ENCODE data around the gene CLSTN2. TPM values are rescaled to one million over a fixed set of nuclear protein-coding genes. Genes with fewer than 3 reads are reported as not detected.

CLSTN2 gene
- total and polyA plus RNA-seq, 2 of the 4 experiments (the other 2 are of a cell fraction), result under 0.01 to 0.07 TPM

DNA sequence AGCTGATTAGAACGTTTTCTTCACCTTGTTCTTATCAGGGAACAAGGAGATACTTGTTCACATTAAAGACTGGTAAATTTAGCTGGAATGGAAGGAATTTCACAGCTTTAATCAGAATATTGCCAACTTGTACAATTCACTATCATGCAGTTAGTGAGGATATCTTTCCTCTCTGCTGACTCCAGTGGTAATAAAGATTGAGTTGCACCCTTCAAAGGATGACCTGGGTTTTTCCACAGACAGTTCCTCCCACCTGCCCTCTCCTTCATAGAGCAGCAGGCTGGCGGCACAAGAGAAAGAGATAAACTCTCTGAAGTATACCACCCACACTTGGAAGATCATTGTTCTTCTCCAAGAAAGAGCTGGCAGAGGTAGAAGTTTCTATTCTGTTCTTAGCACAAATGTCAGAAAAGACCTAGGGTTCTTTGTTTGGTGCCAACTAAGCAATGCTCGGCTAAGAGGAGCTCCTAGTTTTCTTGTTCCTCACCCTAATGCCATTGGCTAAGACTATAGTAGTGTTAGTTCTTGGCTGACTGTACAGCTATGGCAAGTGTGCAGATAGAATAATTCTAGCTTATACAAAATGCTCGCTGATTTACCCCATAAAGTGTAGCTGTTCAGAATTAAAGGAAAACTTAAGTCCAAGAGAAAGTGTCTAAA is 169.1 kb downstream of the CLSTN2 start:
- no peak overlapping the region for H4K5ac ChIP-seq (ENCODE audit: low read depth, low read length)
- H3K4me1 ChIP-seq (ENCODE audit: control insufficient read depth, insufficient read depth, low read length), result no peaks in the 10 kb centered on the region
- no peak overlapping the region for H3K18ac ChIP-seq (ENCODE audit: low read depth, low read length)
- no peak overlapping the region for H3K4me3 ChIP-seq (ENCODE audit: insufficient read depth, low read depth, low read length)
- dilution Hi-C loops (cut with HindIII; ENCODE audit: low sequenced_read_pairs, unreplicated experiment) (no loop called here), intact Hi-C loops (cut with micrococcal nuclease) (no loop called here), in situ Hi-C loops (cut with MboI; ENCODE audit: low sequenced_read_pairs) (no loop called here)
- no peak overlapping the region for H4K91ac ChIP-seq (ENCODE audit: insufficient read depth, low read depth, low read length)
- H2BK15ac ChIP-seq (ENCODE audit: low read depth, low read length), result no peak overlapping the region
- no peak overlapping the region for H3K23ac ChIP-seq (ENCODE audit: low read depth, low read length)
- ATAC-seq (ENCODE audit: low read depth) (no peak), DNase-seq (no peak)
- H3K9me3 ChIP-seq (ENCODE audit: control insufficient read depth, insufficient read depth, low read length), result peaks cover 4% of the 10 kb centered on the region; the same call in 1 of the 2 replicates
- no peak overlapping the region for H3K9ac ChIP-seq (ENCODE audit: low read depth, low read length)
- no peak overlapping the region for H2BK20ac ChIP-seq (ENCODE audit: low read depth, low read length)
- H2AK9ac ChIP-seq (replicated peaks; ENCODE audit: low read depth, low read length, poor library complexity), result no peak overlapping the region
- POLR2A ChIA-PET (ENCODE audit: unreplicated experiment), result no interaction called here
- H3K14ac ChIP-seq (replicated peaks; ENCODE audit: low read depth, low read length), result no peak overlapping the region
- H3K27me3 ChIP-seq (ENCODE audit: control insufficient read depth, insufficient read depth, low read length), result no peaks in the 10 kb centered on the region
- H4K20me1 ChIP-seq (ENCODE audit: insufficient read depth, low read length), result no peaks in the 10 kb centered on the region
- H3K79me1 ChIP-seq (ENCODE audit: low read depth in 1 of 2, low read length in 2 of 2), result no peaks in the 10 kb centered on the region
- no peak overlapping the region for H2AFZ ChIP-seq (replicated peaks; ENCODE audit: low read length, poor library complexity)
- H3K56ac ChIP-seq (ENCODE audit: extremely low read depth, insufficient read depth, low read length), result no peak overlapping the region
- no peak overlapping the region for H3K4me2 ChIP-seq (ENCODE audit: low read depth, low read length)
- H4K8ac ChIP-seq (ENCODE audit: low read depth in 2 of 2, low read length in 2 of 2), result no peak overlapping the region
- H3K9me1 ChIP-seq (ENCODE audit: insufficient read depth, low read length), result no peaks in the 10 kb centered on the region
- CTCF ChIA-PET, result no interaction called here
- no peak overlapping the region for H3K4ac ChIP-seq (ENCODE audit: low read depth, low read length)
- no CpG with 5 or more reads among the region's 4 CpGs for WGBS, 2 experiments (ENCODE audit: extremely low coverage in 2 of 2, insufficient read length in 1 of 2)
- TF ChIP-seq MXI1 (IDR thresholded peaks at IDR 0.05; ENCODE audit: borderline replicate concordance, low read depth, low read length) (no peak), MAZ (IDR thresholded peaks at IDR 0.05; ENCODE audit: borderline replicate concordance, low read depth, low read length) (no peak), POLR2A (IDR thresholded peaks at IDR 0.05; ENCODE audit: low read depth, low read length) (no peak)
- TF ChIP-seq, protein P1, sequence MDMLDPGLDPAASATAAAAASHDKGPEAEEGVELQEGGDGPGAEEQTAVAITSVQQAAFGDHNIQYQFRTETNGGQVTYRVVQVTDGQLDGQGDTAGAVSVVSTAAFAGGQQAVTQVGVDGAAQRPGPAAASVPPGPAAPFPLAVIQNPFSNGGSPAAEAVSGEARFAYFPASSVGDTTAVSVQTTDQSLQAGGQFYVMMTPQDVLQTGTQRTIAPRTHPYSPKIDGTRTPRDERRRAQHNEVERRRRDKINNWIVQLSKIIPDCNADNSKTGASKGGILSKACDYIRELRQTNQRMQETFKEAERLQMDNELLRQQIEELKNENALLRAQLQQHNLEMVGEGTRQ (IDR thresholded peaks at IDR 0.05; ENCODE audit: low read depth, low read length), result no peak
- no peak overlapping the region for H2BK5ac ChIP-seq (ENCODE audit: low read depth, low read length, poor library complexity, severe bottlenecking)
- H2BK120ac ChIP-seq (ENCODE audit: low read depth, low read length), result no peak overlapping the region
- H2AK5ac ChIP-seq (ENCODE audit: low read depth, low read length), result no peak overlapping the region
- no peak overlapping the region for H3K27ac ChIP-seq (ENCODE audit: insufficient read depth, low read length)
- no TSS peak for BruUV-seq (replicated peaks)
- no peaks in the 10 kb centered on the region for H3K36me3 ChIP-seq (ENCODE audit: control insufficient read depth, insufficient read depth, low read length)

All from IMR-90 (cell line).